ENCODE measurements around the gene PRR23E. TPM values are rescaled to one million over a fixed set of nuclear protein-coding genes. Genes with fewer than 3 reads are reported as not detected.

Gene PRR23E
- total RNA-seq, 2 donors from 2014 or later = not detected

- Mint-ChIP-seq H3K36me3 (ENCODE audit: low read depth) (no peaks in the 10 kb centered on the region), H3K27me3 (ENCODE audit: insufficient read depth) (peaks cover 2% of the 10 kb centered on the region), H3K4me3 (no peak overlapping the region), H3K4me1 (peaks cover 11% of the 10 kb centered on the region), H3K9me3 (peaks cover 5% of the 10 kb centered on the region), H3K27ac (no peak overlapping the region)
- WGBS, 2 experiments (ENCODE audit: insufficient coverage in 1 of 2, insufficient read length in 1 of 2) = 91 to 100% methylated on average over 2 to 6 of the region's 6 CpGs
- DNase-seq = no peak
- H3K4me3 ChIP-seq (ENCODE audit: low read length) = no peak overlapping the region
- TF ChIP-seq CTCF (conservative IDR thresholded peaks at IDR 0.05) = no peak
- peaks cover 6% of the 10 kb centered on the region for H3K9me3 ChIP-seq (ENCODE audit: control insufficient read depth, low read length)
- H3K9ac ChIP-seq (ENCODE audit: extremely low read depth, low read length, poor library complexity, severe bottlenecking) = no peak overlapping the region
- no peaks in the 10 kb centered on the region for H3K27me3 ChIP-seq (ENCODE audit: control insufficient read depth, insufficient read depth, low read length, poor library complexity, severe bottlenecking)
- no peaks in the 10 kb centered on the region for H3K4me1 ChIP-seq (ENCODE audit: control insufficient read depth, insufficient read depth, low read length)
- no peak overlapping the region for H3K27ac ChIP-seq (ENCODE audit: low read depth, low read length)
- no peaks in the 10 kb centered on the region for H3K36me3 ChIP-seq (ENCODE audit: control insufficient read depth, insufficient read depth, low read length)
These were observed 47.7 kb upstream of the PRR23E start for GRCh38 chr3:127145266-127145665.

GRCh38 chr3:127147291-127147885 lies 45.5 kb upstream of the PRR23E start:
- Histone ChIP-seq H3K4me1 (ENCODE audit: control insufficient read depth, insufficient read depth, low read length) (no peaks in the 10 kb centered on the region), H3K9me3 (ENCODE audit: control insufficient read depth, low read length) (peaks cover 6% of the 10 kb centered on the region), H3K27me3 (ENCODE audit: control insufficient read depth, insufficient read depth, low read length, poor library complexity, severe bottlenecking) (no peaks in the 10 kb centered on the region), H3K36me3 (ENCODE audit: control insufficient read depth, insufficient read depth, low read length) (no peaks in the 10 kb centered on the region), H3K4me3 (ENCODE audit: low read length) (no peak overlapping the region), H3K27ac (ENCODE audit: low read depth, low read length) (no peak overlapping the region), H3K9ac (ENCODE audit: extremely low read depth, low read length, poor library complexity, severe bottlenecking) (no peak overlapping the region)
- H3K9me3 Mint-ChIP-seq = peaks cover 5% of the 10 kb centered on the region
- no peak overlapping the region for H3K27ac Mint-ChIP-seq
- TF ChIP-seq CTCF (conservative IDR thresholded peaks at IDR 0.05) = no peak
- no peak for DNase-seq
- peaks cover under 1% of the 10 kb centered on the region for H3K4me1 Mint-ChIP-seq
- peaks cover 2% of the 10 kb centered on the region for H3K27me3 Mint-ChIP-seq (ENCODE audit: insufficient read depth)
- WGBS, 2 experiments (ENCODE audit: insufficient coverage in 1 of 2, insufficient read length in 1 of 2) = 88 to 93% methylated on average over 3 to 8 of the region's 8 CpGs
- no peaks in the 10 kb centered on the region for H3K36me3 Mint-ChIP-seq (ENCODE audit: low read depth)
- H3K4me3 Mint-ChIP-seq = no peak overlapping the region

- no peak overlapping the region for H3K27ac ChIP-seq (ENCODE audit: low read depth, low read length)
- DNase-seq = peak; percentile 31
- WGBS, 2 experiments (ENCODE audit: insufficient coverage in 1 of 2, insufficient read length in 1 of 2) = 87 to 90% methylated on average over 3 to 6 of the region's 6 CpGs
These were observed 43.2 kb upstream of the PRR23E start for GRCh38 chr3:127149621-127150310.

More at GRCh38 chr3:127149621-127150310, 43.2 kb upstream of the PRR23E start:
- Histone ChIP-seq H3K36me3 (ENCODE audit: control insufficient read depth, insufficient read depth, low read length) (no peaks in the 10 kb centered on the region), H3K9ac (ENCODE audit: extremely low read depth, low read length, poor library complexity, severe bottlenecking) (no peak overlapping the region), H3K27me3 (ENCODE audit: control insufficient read depth, insufficient read depth, low read length, poor library complexity, severe bottlenecking) (no peaks in the 10 kb centered on the region), H3K9me3 (ENCODE audit: control insufficient read depth, low read length) (no peaks in the 10 kb centered on the region), H3K4me1 (ENCODE audit: control insufficient read depth, insufficient read depth, low read length) (no peaks in the 10 kb centered on the region), H3K4me3 (ENCODE audit: low read length) (no peak overlapping the region)
- H3K27me3 Mint-ChIP-seq (ENCODE audit: insufficient read depth) = peaks cover 2% of the 10 kb centered on the region
- H3K27ac Mint-ChIP-seq = no peak overlapping the region
- no peak for TF ChIP-seq CTCF (conservative IDR thresholded peaks at IDR 0.05)
- H3K36me3 Mint-ChIP-seq (ENCODE audit: low read depth) = no peaks in the 10 kb centered on the region
- no peak overlapping the region for H3K4me3 Mint-ChIP-seq
- H3K9me3 Mint-ChIP-seq = no peaks in the 10 kb centered on the region
- H3K4me1 Mint-ChIP-seq = no peaks in the 10 kb centered on the region

All from endodermal cell (in vitro differentiated cells).